Measurements from ENCODE around the gene P4HA2. TPM values are rescaled to one million over a fixed set of nuclear protein-coding genes. Genes with fewer than 3 reads are reported as not detected.
"Not testable (repeated sequence)": the region's sequence is repeated elsewhere in the genome, so short reads cannot be mapped to it uniquely, and the experiment has no call there.

Gene P4HA2
- total and polyA plus RNA-seq, 9 donors: 40.7 to 71.3 (median 50.5) TPM

DNA sequence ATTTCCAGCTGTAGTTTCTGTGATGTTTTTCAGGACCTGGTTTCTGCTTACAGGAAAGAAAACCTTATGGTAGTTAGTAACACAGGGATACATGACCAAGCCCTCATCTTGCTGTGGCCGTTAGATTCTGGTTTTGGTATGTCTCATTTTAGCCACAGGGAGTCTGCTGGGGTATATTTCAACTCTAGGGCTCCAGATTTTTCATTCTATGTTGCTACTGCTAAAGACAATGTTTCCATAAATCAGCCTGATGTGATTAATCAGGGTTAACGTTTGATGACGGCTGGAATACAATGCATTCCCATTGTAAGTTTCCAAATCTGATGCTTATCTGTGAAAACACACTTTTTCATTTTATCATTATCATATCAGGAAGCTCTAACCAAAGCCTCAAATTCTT is 48.2 kb downstream of the P4HA2 start:
- Histone ChIP-seq H3K4me1 (ENCODE audit: control insufficient read depth, insufficient read depth, low read length) (peaks cover 4% of the 10 kb centered on the region), H3K27me3 (ENCODE audit: control insufficient read depth, insufficient read depth, low read length) (no peaks in the 10 kb centered on the region), H3K4me3 (ENCODE audit: low read length) (no peak overlapping the region), H3K36me3 (ENCODE audit: control insufficient read depth, insufficient read depth, low read length) (no peaks in the 10 kb centered on the region), H3K9me3 (replicated peaks; ENCODE audit: control insufficient read depth, low read depth, low read length) (no peaks in the 10 kb centered on the region), H3K27ac (ENCODE audit: low read length) (no peak overlapping the region)
- DNase-seq: no peak
- no CpG with 5 or more reads among the region's 3 CpGs for WGBS (ENCODE audit: insufficient coverage)

- 72% methylated on average over 3 of the region's 6 CpGs for WGBS (ENCODE audit: insufficient coverage)
- Histone ChIP-seq H3K27me3 (ENCODE audit: control insufficient read depth, insufficient read depth, low read length) (no peaks in the 10 kb centered on the region), H3K4me3 (ENCODE audit: low read length) (no peak overlapping the region), H3K36me3 (ENCODE audit: control insufficient read depth, insufficient read depth, low read length) (no peaks in the 10 kb centered on the region), H3K4me1 (ENCODE audit: control insufficient read depth, insufficient read depth, low read length) (peaks cover 4% of the 10 kb centered on the region), H3K27ac (ENCODE audit: low read length) (no peak overlapping the region), H3K9me3 (replicated peaks; ENCODE audit: control insufficient read depth, low read depth, low read length) (no peaks in the 10 kb centered on the region)
- DNase-seq: no peak
Measured at GRCh38 chr5:132177691-132178149, 49.9 kb downstream of the P4HA2 start.

DNA sequence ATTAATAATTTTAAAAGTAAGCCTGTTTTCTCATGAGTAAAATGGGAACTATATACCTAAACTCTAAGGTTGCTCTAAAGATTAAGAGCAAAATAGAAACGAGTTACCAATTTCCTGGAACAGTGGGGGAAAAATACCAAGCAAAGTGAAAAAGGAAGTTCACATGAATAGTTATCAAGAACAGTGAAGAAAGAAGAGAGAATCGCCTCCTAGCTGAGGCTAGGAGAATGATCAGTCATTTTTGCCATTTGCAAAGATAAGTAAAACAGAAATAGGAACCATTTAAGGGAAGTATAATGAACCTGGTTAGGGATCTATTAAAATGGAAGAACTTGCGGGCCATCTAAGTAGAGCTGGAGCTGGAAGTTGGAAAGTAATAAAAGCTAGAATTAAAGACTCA is 50.7 kb downstream of the P4HA2 start:
- H3K4me3 ChIP-seq (ENCODE audit: low read length): no peak overlapping the region
- H3K4me1 ChIP-seq (ENCODE audit: control insufficient read depth, insufficient read depth, low read length): peaks cover 4% of the 10 kb centered on the region
- H3K27me3 ChIP-seq (ENCODE audit: control insufficient read depth, insufficient read depth, low read length): no peaks in the 10 kb centered on the region
- no peaks in the 10 kb centered on the region for H3K36me3 ChIP-seq (ENCODE audit: control insufficient read depth, insufficient read depth, low read length)
- WGBS (ENCODE audit: insufficient coverage): 72% methylated on average over 2 of the region's 3 CpGs
- no peaks in the 10 kb centered on the region for H3K9me3 ChIP-seq (replicated peaks; ENCODE audit: control insufficient read depth, low read depth, low read length)
- DNase-seq: no peak
- H3K27ac ChIP-seq (ENCODE audit: low read length): no peak overlapping the region

DNA sequence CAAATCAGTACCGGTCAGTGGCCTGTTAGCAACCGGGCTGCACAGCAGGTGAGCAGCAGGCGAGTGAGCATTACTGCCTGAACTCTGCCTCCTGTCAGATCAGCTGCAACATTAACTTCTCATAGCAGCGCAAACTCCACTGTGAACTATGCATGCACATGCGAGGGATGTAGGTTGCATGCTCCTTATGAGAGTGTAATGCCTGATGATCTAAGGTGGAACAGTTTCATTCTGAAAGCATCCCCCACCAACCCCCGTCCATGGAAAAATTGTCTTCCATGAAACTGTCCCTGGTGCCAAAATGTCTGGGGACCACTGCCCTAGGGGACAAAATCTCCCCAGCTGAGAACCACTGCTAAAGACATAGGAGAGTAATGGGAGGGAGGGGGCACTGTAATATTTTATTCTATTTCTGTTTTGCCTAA is 51.1 kb downstream of the P4HA2 start:
- WGBS (ENCODE audit: insufficient coverage): 61% methylated on average over 3 of the region's 6 CpGs

DNA sequence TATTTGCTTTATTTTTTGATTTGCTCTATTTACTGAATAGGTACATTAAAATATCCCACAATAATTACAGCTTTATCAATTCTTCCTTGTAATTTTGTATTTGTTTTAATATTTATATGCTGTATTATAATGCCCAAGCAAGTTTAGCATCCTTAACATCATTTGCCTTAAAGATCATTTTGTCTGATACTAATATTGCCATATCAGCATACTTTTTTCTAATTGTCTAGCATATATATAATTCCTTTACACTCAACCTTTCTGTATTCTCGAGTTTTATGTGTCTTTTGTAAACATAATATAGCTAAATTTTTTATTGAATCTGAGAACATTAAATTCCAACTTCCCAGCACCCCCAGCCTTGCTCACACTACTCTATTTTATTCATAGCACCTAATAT is 64.7 kb downstream of the P4HA2 start:
- H3K36me3 ChIP-seq (ENCODE audit: control insufficient read depth, insufficient read depth, low read length): no peaks in the 10 kb centered on the region
- H3K4me1 ChIP-seq (ENCODE audit: control insufficient read depth, insufficient read depth, low read length): no peaks in the 10 kb centered on the region
- DNase-seq: no peak
- no peak overlapping the region for H3K4me3 ChIP-seq (ENCODE audit: low read length)
- H3K27ac ChIP-seq (ENCODE audit: low read length): no peak overlapping the region
- H3K27me3 ChIP-seq (ENCODE audit: control insufficient read depth, insufficient read depth, low read length): no peaks in the 10 kb centered on the region
- no CpG with 5 or more reads among the region's 1 CpG for WGBS (ENCODE audit: insufficient coverage)
- H3K9me3 ChIP-seq (replicated peaks; ENCODE audit: control insufficient read depth, low read depth, low read length): peaks cover 3% of the 10 kb centered on the region

More for the DNA sequence above, 51.1 kb downstream of the P4HA2 start:
- no peaks in the 10 kb centered on the region for H3K9me3 ChIP-seq (replicated peaks; ENCODE audit: control insufficient read depth, low read depth, low read length)
- no peak for DNase-seq
- H3K4me3 ChIP-seq (ENCODE audit: low read length): no peak overlapping the region
- no peak overlapping the region for H3K27ac ChIP-seq (ENCODE audit: low read length)
- H3K27me3 ChIP-seq (ENCODE audit: control insufficient read depth, insufficient read depth, low read length): no peaks in the 10 kb centered on the region
- peaks cover 4% of the 10 kb centered on the region for H3K4me1 ChIP-seq (ENCODE audit: control insufficient read depth, insufficient read depth, low read length)
- H3K36me3 ChIP-seq (ENCODE audit: control insufficient read depth, insufficient read depth, low read length): no peaks in the 10 kb centered on the region

DNA sequence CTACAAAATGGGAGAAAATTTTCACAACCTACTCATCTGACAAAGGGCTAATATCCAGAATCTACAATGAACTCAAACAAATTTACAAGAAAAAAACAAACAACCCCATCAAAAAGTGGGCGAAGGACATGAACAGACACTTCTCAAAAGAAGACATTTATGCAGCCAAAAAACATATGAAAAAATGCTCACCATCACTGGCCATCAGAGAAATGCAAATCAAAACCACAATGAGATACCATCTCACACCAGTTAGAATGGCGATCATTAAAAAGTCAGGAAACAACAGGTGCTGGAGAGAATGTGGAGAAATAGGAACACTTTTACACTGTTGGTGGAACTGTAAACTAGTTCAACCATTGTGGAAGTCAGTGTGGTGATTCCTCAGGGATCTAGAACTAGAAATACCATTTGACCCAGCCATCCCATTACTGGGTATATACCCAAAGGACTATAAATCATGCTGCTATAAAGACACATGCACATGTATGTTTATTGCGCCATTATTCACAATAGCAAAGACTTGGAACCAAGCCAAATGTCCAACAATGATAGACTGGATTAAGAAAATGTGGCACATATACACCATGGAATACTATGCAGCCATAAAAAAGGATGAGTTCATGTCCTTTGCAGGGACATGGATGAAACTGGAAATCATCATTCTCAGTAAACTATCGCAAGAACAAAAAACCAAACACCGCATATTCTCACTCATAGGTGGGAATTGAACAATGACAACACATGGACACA is 65.9 kb downstream of the P4HA2 start:
- H3K4me3 ChIP-seq (ENCODE audit: low read length); H3K4me1 ChIP-seq (ENCODE audit: control insufficient read depth, insufficient read depth, low read length); H3K27me3 ChIP-seq (ENCODE audit: control insufficient read depth, insufficient read depth, low read length); DNase-seq; H3K36me3 ChIP-seq (ENCODE audit: control insufficient read depth, insufficient read depth, low read length); H3K9me3 ChIP-seq (replicated peaks; ENCODE audit: control insufficient read depth, low read depth, low read length); H3K27ac ChIP-seq (ENCODE audit: low read length): not testable (repeated sequence)
- WGBS (ENCODE audit: insufficient coverage): no CpG with 5 or more reads among the region's 5 CpGs

DNA sequence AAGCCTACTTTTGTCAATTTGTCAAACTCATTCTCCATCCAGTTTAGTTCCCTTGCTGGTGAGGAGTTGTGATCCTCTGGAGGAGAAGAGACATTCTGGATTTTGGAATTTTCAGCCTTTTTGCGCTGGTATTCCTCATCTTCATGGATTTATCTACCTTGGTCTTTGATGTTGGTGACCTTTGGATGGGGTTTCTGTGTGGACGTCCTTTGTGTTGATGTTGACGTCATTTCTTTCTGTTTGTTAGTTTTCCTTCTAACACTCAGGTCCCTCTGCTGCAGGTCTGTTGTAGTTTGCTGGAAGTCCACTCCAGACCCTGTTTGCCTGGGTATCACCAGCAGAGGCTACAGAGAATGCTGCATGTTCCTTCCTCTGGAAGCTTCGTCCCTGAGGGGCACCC is 71.2 kb downstream of the P4HA2 start:
- Histone ChIP-seq H3K4me3 (ENCODE audit: low read length) (no peak overlapping the region), H3K4me1 (ENCODE audit: control insufficient read depth, insufficient read depth, low read length) (no peaks in the 10 kb centered on the region), H3K36me3 (ENCODE audit: control insufficient read depth, insufficient read depth, low read length) (no peaks in the 10 kb centered on the region), H3K27ac (ENCODE audit: low read length) (no peak overlapping the region), H3K9me3 (replicated peaks; ENCODE audit: control insufficient read depth, low read depth, low read length) (no peaks in the 10 kb centered on the region), H3K27me3 (ENCODE audit: control insufficient read depth, insufficient read depth, low read length) (no peaks in the 10 kb centered on the region)
- DNase-seq: no peak
- 83% methylated on average over 1 of the region's 4 CpGs for WGBS (ENCODE audit: insufficient coverage)

GRCh38 chr5:132150565-132150964 is 77.1 kb downstream of the P4HA2 start:
- Histone ChIP-seq H3K9me3 (replicated peaks; ENCODE audit: control insufficient read depth, low read depth, low read length) (no peaks in the 10 kb centered on the region), H3K4me3 (ENCODE audit: low read length) (no peak overlapping the region), H3K27me3 (ENCODE audit: control insufficient read depth, insufficient read depth, low read length) (no peaks in the 10 kb centered on the region), H3K27ac (ENCODE audit: low read length) (no peak overlapping the region), H3K4me1 (ENCODE audit: control insufficient read depth, insufficient read depth, low read length) (no peaks in the 10 kb centered on the region), H3K36me3 (ENCODE audit: control insufficient read depth, insufficient read depth, low read length) (no peaks in the 10 kb centered on the region)
- DNase-seq: no peak
- no CpG with 5 or more reads among the region's 2 CpGs for WGBS (ENCODE audit: insufficient coverage)

GRCh38 chr5:132147663-132148062 is 80.0 kb downstream of the P4HA2 start:
- no peak overlapping the region for H3K4me3 ChIP-seq (ENCODE audit: low read length)
- peaks cover 2% of the 10 kb centered on the region for H3K9me3 ChIP-seq (replicated peaks; ENCODE audit: control insufficient read depth, low read depth, low read length)
- DNase-seq: no peak
- no peaks in the 10 kb centered on the region for H3K36me3 ChIP-seq (ENCODE audit: control insufficient read depth, insufficient read depth, low read length)
- 86% methylated on average over 2 of the region's 3 CpGs for WGBS (ENCODE audit: insufficient coverage)
- no peaks in the 10 kb centered on the region for H3K27me3 ChIP-seq (ENCODE audit: control insufficient read depth, insufficient read depth, low read length)
- H3K4me1 ChIP-seq (ENCODE audit: control insufficient read depth, insufficient read depth, low read length): no peaks in the 10 kb centered on the region
- no peak overlapping the region for H3K27ac ChIP-seq (ENCODE audit: low read length)

DNA sequence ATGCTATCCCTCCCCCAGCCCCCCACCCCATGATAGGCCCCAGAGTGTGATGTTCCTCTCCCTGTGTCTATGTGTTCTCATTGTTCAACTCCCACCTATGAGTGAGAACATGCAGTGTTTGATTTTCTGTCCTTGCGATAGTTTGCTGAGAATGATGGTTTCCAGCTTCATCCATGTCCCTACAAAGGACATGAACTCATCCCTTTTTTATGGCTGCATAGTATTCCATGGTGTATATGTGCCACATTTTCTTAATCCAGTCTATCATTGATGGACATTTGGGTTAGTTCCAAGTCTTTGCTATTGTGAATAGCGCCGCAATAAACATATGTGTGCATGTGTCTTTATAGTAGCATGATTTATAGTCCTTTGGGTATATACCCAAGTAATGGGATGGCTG is 82.3 kb downstream of the P4HA2 start:
- not testable (repeated sequence) for H3K9me3 ChIP-seq (replicated peaks; ENCODE audit: control insufficient read depth, low read depth, low read length); DNase-seq; H3K27me3 ChIP-seq (ENCODE audit: control insufficient read depth, insufficient read depth, low read length); H3K27ac ChIP-seq (ENCODE audit: low read length); H3K4me1 ChIP-seq (ENCODE audit: control insufficient read depth, insufficient read depth, low read length); H3K4me3 ChIP-seq (ENCODE audit: low read length); H3K36me3 ChIP-seq (ENCODE audit: control insufficient read depth, insufficient read depth, low read length)
- no CpG with 5 or more reads among the region's 3 CpGs for WGBS (ENCODE audit: insufficient coverage)

GRCh38 chr5:132143148-132143547 is 84.5 kb downstream of the P4HA2 start:
- H3K9me3 ChIP-seq (replicated peaks; ENCODE audit: control insufficient read depth, low read depth, low read length): peaks cover 6% of the 10 kb centered on the region
- no peaks in the 10 kb centered on the region for H3K36me3 ChIP-seq (ENCODE audit: control insufficient read depth, insufficient read depth, low read length)
- WGBS (ENCODE audit: insufficient coverage): no CpG with 5 or more reads among the region's 1 CpG
- no peaks in the 10 kb centered on the region for H3K27me3 ChIP-seq (ENCODE audit: control insufficient read depth, insufficient read depth, low read length)
- no peaks in the 10 kb centered on the region for H3K4me1 ChIP-seq (ENCODE audit: control insufficient read depth, insufficient read depth, low read length)
- no peak overlapping the region for H3K27ac ChIP-seq (ENCODE audit: low read length)
- H3K4me3 ChIP-seq (ENCODE audit: low read length): no peak overlapping the region
- no peak for DNase-seq

All from muscle of leg (tissue), 11 donors.